Liver (tissue), 3 donors: ENCODE data around the gene UACA.

Experiments used
- EGR1 ChIP-seq, 2 donors: IDR thresholded peaks; 2 replicates each; pipeline ENCODE4 v1.6.1; 2016 to 2018; ENCODE audit warnings: antibody characterized with exemption in 2 of 2, low read depth in 2 of 2
- RXRA ChIP-seq, 2 donors: IDR thresholded peaks; 2 replicates each; pipeline ENCODE4 v1.6.1; 2017 to 2018; ENCODE audit warnings: antibody characterized with exemption in 2 of 2, mild to moderate bottlenecking in 1 of 2
- YY1 ChIP-seq: IDR thresholded peaks from 2 replicates; pipeline ENCODE4 v1.6.1; 2016; ENCODE audit warnings: antibody characterized with exemption, mild to moderate bottlenecking
- TF ChIP-seq, protein P1 (sequence below): IDR thresholded peaks from 2 replicates; pipeline ENCODE4 v1.6.1; 2016; ENCODE audit warnings: antibody characterized with exemption
- TF ChIP-seq, protein P2 (sequence below): fragments of 150-350 bp; IDR thresholded peaks from 2 replicates; pipeline ENCODE4 v1.5.1; 2017; ENCODE audit warnings: improper control_type of control experiment, low read depth, low read length; ENCODE audit not compliant: missing input control
- TF ChIP-seq, protein P3 (sequence below): IDR thresholded peaks from 2 replicates; pipeline ENCODE4 v1.6.1; 2016; ENCODE audit warnings: antibody characterized with exemption
- donor health status: healthy.
- donor health status: healthy.

DNA sequence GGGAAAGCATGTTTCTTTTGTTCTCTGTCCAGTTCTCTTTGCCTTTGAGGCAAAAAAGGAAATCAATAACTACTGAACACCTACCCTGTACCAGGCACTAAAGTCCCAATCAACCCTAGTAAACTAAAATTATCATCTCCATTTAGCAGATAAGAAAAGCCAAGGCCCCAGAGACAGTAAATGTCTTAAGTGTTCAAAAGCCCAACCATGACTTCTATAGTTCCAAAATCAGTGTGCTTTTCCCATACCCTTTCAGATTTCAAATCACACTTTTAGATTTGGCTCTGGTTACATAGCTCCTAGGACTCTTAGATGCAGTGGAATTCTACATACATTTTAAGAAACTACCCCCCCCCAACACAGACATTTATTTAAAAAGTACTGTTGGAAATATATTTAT lies 63.5 kb downstream of the UACA start:
- TF ChIP-seq, protein P1, sequence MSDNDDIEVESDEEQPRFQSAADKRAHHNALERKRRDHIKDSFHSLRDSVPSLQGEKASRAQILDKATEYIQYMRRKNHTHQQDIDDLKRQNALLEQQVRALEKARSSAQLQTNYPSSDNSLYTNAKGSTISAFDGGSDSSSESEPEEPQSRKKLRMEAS: no peak
- TF ChIP-seq, protein P2, sequence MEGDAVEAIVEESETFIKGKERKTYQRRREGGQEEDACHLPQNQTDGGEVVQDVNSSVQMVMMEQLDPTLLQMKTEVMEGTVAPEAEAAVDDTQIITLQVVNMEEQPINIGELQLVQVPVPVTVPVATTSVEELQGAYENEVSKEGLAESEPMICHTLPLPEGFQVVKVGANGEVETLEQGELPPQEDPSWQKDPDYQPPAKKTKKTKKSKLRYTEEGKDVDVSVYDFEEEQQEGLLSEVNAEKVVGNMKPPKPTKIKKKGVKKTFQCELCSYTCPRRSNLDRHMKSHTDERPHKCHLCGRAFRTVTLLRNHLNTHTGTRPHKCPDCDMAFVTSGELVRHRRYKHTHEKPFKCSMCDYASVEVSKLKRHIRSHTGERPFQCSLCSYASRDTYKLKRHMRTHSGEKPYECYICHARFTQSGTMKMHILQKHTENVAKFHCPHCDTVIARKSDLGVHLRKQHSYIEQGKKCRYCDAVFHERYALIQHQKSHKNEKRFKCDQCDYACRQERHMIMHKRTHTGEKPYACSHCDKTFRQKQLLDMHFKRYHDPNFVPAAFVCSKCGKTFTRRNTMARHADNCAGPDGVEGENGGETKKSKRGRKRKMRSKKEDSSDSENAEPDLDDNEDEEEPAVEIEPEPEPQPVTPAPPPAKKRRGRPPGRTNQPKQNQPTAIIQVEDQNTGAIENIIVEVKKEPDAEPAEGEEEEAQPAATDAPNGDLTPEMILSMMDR: no peak
- no peak for TF ChIP-seq YY1
- no peak for TF ChIP-seq RXRA (IDR thresholded peaks at IDR 0.05)
- TF ChIP-seq, protein P3, sequence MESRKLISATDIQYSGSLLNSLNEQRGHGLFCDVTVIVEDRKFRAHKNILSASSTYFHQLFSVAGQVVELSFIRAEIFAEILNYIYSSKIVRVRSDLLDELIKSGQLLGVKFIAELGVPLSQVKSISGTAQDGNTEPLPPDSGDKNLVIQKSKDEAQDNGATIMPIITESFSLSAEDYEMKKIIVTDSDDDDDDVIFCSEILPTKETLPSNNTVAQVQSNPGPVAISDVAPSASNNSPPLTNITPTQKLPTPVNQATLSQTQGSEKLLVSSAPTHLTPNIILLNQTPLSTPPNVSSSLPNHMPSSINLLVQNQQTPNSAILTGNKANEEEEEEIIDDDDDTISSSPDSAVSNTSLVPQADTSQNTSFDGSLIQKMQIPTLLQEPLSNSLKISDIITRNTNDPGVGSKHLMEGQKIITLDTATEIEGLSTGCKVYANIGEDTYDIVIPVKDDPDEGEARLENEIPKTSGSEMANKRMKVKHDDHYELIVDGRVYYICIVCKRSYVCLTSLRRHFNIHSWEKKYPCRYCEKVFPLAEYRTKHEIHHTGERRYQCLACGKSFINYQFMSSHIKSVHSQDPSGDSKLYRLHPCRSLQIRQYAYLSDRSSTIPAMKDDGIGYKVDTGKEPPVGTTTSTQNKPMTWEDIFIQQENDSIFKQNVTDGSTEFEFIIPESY: no peak
- no peak for TF ChIP-seq EGR1 (IDR thresholded peaks at IDR 0.05; ENCODE audit: low read depth in 2 of 2)
